Left ventricle myocardium superior (tissue), 1 donor: ENCODE data around the gene FUNDC2. TPM values are rescaled to one million over a fixed set of nuclear protein-coding genes. Genes with fewer than 3 reads are reported as not detected.

Experiments
- total RNA-seq: library from RNA; stranded (reverse); fragmentation: NEBNext Ultra II Directional; extraction: Animal tissue kit (Norgen Biotek cat#: 25700); gene quantifications from one replicate; pipeline ENCODE4 v1.2.1, GENCODE V29; 2021
- donor health status: DM: no; HTN: yes; CAD: no; lungs with severe emphysema.

Gene FUNDC2
- total RNA-seq, 1 donor from 2014 or later, result 389 TPM

Other genes starting within 250 kb of the FUNDC2 start
- 36.3 TPM for gene MPP1, start 221.4 kb upstream of the FUNDC2 start, total RNA-seq
- not detected for gene SMIM9, start 192.2 kb upstream of the FUNDC2 start, total RNA-seq
- gene F8A1, start 140.5 kb upstream of the FUNDC2 start, total RNA-seq, result 30.6 TPM
- gene F8, start 4.1 kb upstream of the FUNDC2 start, total RNA-seq, result 49.4 TPM
- 28.8 TPM for gene CMC4, start 44.3 kb downstream of the FUNDC2 start, total RNA-seq
- gene MTCP1, start 44.3 kb downstream of the FUNDC2 start, total RNA-seq, result 51.6 TPM
- gene BRCC3, start 44.7 kb downstream of the FUNDC2 start, total RNA-seq, result 13.9 TPM
- gene VBP1, start 189.6 kb downstream of the FUNDC2 start, total RNA-seq, result 68.6 TPM
- gene RAB39B, start 237.6 kb downstream of the FUNDC2 start, total RNA-seq, result not detected